Measurements from ENCODE around the gene IL20.

IL20 gene

DNA sequence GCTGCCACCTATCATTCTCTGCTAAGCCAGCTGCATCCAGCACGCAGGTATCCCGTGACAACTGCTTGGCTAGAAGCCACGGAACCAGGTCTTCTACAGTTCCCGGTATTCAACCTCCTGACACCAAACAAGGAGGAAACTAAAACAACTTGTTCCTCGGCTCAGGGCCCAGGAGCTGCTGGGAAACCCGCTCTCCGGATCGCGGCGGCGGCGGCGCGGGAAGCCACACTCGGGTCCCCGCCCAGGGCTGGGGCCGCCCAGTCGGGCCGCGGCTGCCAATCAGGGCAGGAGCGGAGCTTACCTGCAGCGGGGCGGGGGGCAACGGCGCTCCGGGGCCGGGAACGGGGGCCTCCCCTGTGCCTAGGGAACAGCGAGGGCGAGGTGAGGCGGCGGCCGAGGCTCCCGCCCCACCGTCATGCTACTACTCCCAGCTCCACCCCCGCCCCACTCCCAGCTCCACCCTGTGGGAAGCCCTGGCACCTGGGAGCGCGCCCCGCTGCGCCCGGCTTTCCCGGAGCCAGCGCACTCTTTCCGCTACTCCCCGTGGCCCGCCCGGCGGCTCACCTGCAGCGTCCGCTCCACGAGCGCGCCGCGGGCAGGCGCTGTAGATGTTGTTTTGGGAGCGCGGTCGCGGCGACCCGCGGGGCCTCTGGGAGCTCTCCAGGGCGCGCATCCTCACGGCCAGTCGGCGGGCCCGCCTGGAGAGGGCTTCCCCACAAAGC is 43.9 kb downstream of the IL20 start:
- peak overlapping the region; percentile 82 for H4K91ac ChIP-seq (ENCODE audit: low read length)
- H3K27ac ChIP-seq (ENCODE audit: low read length, poor library complexity, severe bottlenecking), result no peak overlapping the region
- no peak for DNase-seq
- H2BK15ac ChIP-seq (ENCODE audit: low read depth, poor library complexity, severe bottlenecking), result peak overlapping the region; percentile 71
- peaks cover 29 to 33% of the 10 kb centered on the region in 2 experiments for H3K27me3 ChIP-seq (ENCODE audit: control insufficient read depth in 1 of 2, insufficient read depth in 1 of 2, low read length in 2 of 2)
- H3K4me2 ChIP-seq (ENCODE audit: low read length, poor library complexity, severe bottlenecking), result peak overlapping the region; percentile 95
- H3K36me3 ChIP-seq (ENCODE audit: control insufficient read depth in 1 of 2, insufficient read depth in 2 of 2, low read depth in 1 of 2, low read length in 2 of 2), result peaks cover 0 to 5% of the 10 kb centered on the region in 2 experiments
- H3K9ac ChIP-seq (ENCODE audit: low read length), result peak overlapping the region; percentile 21
- peak overlapping the region in 1 of 2 experiments; percentile 76 for H3K4ac ChIP-seq (ENCODE audit: low read depth in 1 of 2, low read length in 2 of 2)
- no peak overlapping the region for H3K14ac ChIP-seq (ENCODE audit: low read length in 2 of 2)
- peak overlapping the region; percentile 59 to 69 for H3K4me3 ChIP-seq (ENCODE audit: insufficient read depth in 1 of 2, low read depth in 1 of 2, low read length in 2 of 2)
- peak overlapping the region; percentile 74 for H2BK120ac ChIP-seq (ENCODE audit: low read depth, low read length)
- peak overlapping the region in 1 of 2 experiments; percentile 73 for H3K23ac ChIP-seq (ENCODE audit: low read length in 2 of 2)
- H2BK5ac ChIP-seq (ENCODE audit: low read depth, low read length, poor library complexity, severe bottlenecking), result no peak overlapping the region
- peak overlapping the region; percentile 94 for H2AFZ ChIP-seq (ENCODE audit: low read depth, low read length)
- H3K4me1 ChIP-seq (ENCODE audit: control insufficient read depth, insufficient read depth, low read depth, low read length), result peaks cover 12% of the 10 kb centered on the region
- H4K8ac ChIP-seq (ENCODE audit: low read length), result peak overlapping the region; percentile 91
- peak overlapping the region; percentile 55 to 79 for H3K18ac ChIP-seq (ENCODE audit: low read depth in 1 of 2, low read length in 2 of 2)
- H3K9me3 ChIP-seq (ENCODE audit: control insufficient read depth, low read length), result no peaks in the 10 kb centered on the region
- 1% methylated on average over 64 of the region's 69 CpGs for WGBS
- H2BK12ac ChIP-seq (ENCODE audit: low read length in 2 of 2), result peak overlapping the region; percentile 78 to 94
- H3K79me1 ChIP-seq (replicated peaks; ENCODE audit: low read length, poor library complexity, severe bottlenecking), result no peaks in the 10 kb centered on the region
- H2AK5ac ChIP-seq (ENCODE audit: low read length, severe bottlenecking), result no peak overlapping the region

DNA sequence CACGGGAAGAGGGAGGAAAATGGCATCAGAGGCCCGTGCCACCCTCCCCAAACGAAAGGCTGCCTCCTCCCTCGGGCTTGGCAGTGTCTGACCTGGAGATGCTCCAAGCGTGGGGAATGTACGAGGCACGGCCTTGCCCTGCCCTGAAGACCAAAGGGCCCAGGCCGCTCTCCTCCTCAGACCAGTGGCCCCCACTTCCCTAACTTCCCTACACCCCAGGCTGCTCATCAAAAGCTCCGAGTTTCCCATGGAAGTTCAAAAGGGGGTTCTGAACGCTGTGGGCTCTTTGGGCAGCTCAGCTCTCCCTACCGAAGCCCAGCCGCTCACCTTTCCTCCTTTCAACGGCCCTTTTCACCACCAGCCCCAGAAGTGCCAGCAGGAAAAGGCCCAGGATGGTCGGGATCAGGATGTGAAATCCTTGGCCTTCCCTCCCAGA is 44.5 kb downstream of the IL20 start:
- peaks cover 12% of the 10 kb centered on the region for H3K4me1 ChIP-seq (ENCODE audit: control insufficient read depth, insufficient read depth, low read depth, low read length)
- no peak overlapping the region for H3K14ac ChIP-seq (ENCODE audit: low read length in 2 of 2)
- peak overlapping the region; percentile 91 for H4K8ac ChIP-seq (ENCODE audit: low read length)
- peak overlapping the region; percentile 37 to 79 for H3K18ac ChIP-seq (ENCODE audit: low read depth in 1 of 2, low read length in 2 of 2)
- H3K27ac ChIP-seq (ENCODE audit: low read length, poor library complexity, severe bottlenecking), result no peak overlapping the region
- peak overlapping the region; percentile 94 for H2AFZ ChIP-seq (ENCODE audit: low read depth, low read length)
- H3K9ac ChIP-seq (ENCODE audit: low read length), result peak overlapping the region; percentile 21
- WGBS, result 13% methylated on average over 11 of the region's 14 CpGs
- peak overlapping the region; percentile 95 for H3K4me2 ChIP-seq (ENCODE audit: low read length, poor library complexity, severe bottlenecking)
- H2BK120ac ChIP-seq (ENCODE audit: low read depth, low read length), result peak overlapping the region; percentile 74
- no peak overlapping the region for H2AK5ac ChIP-seq (ENCODE audit: low read length, severe bottlenecking)
- DNase-seq, result no peak
- no peaks in the 10 kb centered on the region for H3K79me1 ChIP-seq (replicated peaks; ENCODE audit: low read length, poor library complexity, severe bottlenecking)
- H3K4me3 ChIP-seq (ENCODE audit: insufficient read depth in 1 of 2, low read depth in 1 of 2, low read length in 2 of 2), result peak overlapping the region; percentile 59 to 69
- peaks cover 29 to 39% of the 10 kb centered on the region in 2 experiments for H3K27me3 ChIP-seq (ENCODE audit: control insufficient read depth in 1 of 2, insufficient read depth in 1 of 2, low read length in 2 of 2)
- H2BK15ac ChIP-seq (ENCODE audit: low read depth, poor library complexity, severe bottlenecking), result peak overlapping the region; percentile 71
- H2BK5ac ChIP-seq (ENCODE audit: low read depth, low read length, poor library complexity, severe bottlenecking), result no peak overlapping the region
- H2BK12ac ChIP-seq (ENCODE audit: low read length in 2 of 2), result peak overlapping the region; percentile 78 to 94
- peak overlapping the region; percentile 82 for H4K91ac ChIP-seq (ENCODE audit: low read length)
- H3K23ac ChIP-seq (ENCODE audit: low read length in 2 of 2), result peak overlapping the region in 1 of 2 experiments; percentile 73
- peaks cover 0 to 5% of the 10 kb centered on the region in 2 experiments for H3K36me3 ChIP-seq (ENCODE audit: control insufficient read depth in 1 of 2, insufficient read depth in 2 of 2, low read depth in 1 of 2, low read length in 2 of 2)
- H3K4ac ChIP-seq (ENCODE audit: low read depth in 1 of 2, low read length in 2 of 2), result peak overlapping the region; percentile 49 to 66
- H3K9me3 ChIP-seq (ENCODE audit: control insufficient read depth, low read length), result no peaks in the 10 kb centered on the region

DNA sequence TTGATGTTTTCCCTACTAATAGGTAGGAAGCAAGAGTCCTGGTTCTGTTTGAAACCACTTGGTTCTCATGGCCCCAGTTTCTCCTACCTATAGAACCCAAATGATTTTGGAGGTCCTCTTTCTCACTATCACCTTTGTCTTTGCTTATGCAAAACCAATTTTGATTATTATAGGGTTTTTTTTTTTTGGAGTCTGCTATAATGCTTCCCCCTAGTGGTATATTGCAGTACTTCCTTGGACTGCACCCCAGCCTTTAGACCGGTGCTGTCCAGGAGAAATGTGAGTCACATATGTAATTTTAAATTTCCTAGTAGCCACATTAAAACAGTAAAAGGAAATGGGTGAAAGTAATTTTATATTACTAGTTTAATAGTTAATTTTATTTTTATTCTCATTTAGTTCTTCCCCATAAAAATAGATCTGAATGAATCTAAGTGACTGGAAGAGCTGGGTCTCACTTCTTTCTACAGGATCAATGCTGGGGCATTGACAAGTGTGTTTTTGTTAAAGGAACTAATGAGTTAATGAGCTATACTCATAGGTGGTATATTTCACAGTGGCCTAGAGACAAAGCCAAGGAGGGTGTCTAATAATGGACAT is 45.7 kb downstream of the IL20 start:
- H3K4me1 ChIP-seq (ENCODE audit: control insufficient read depth, insufficient read depth, low read depth, low read length), result peaks cover 11% of the 10 kb centered on the region
- H3K36me3 ChIP-seq (ENCODE audit: control insufficient read depth in 1 of 2, insufficient read depth in 2 of 2, low read depth in 1 of 2, low read length in 2 of 2), result peaks cover 0 to 5% of the 10 kb centered on the region in 2 experiments
- no peak overlapping the region for H2AK5ac ChIP-seq (ENCODE audit: low read length, severe bottlenecking)
- WGBS, result no CpG with 5 or more reads among the region's 1 CpG
- no peak overlapping the region for H2BK12ac ChIP-seq (ENCODE audit: low read length in 2 of 2)
- no peaks in the 10 kb centered on the region for H3K79me1 ChIP-seq (replicated peaks; ENCODE audit: low read length, poor library complexity, severe bottlenecking)
- no peak overlapping the region for H3K9ac ChIP-seq (ENCODE audit: low read length)
- no peak overlapping the region for H2AFZ ChIP-seq (ENCODE audit: low read depth, low read length)
- H3K14ac ChIP-seq (ENCODE audit: low read length in 2 of 2), result no peak overlapping the region
- no peak overlapping the region for H3K4me2 ChIP-seq (ENCODE audit: low read length, poor library complexity, severe bottlenecking)
- H3K18ac ChIP-seq (ENCODE audit: low read depth in 1 of 2, low read length in 2 of 2), result no peak overlapping the region
- no peak overlapping the region for H3K27ac ChIP-seq (ENCODE audit: low read length, poor library complexity, severe bottlenecking)
- no peak overlapping the region for H3K4ac ChIP-seq (ENCODE audit: low read depth in 1 of 2, low read length in 2 of 2)
- H3K27me3 ChIP-seq (ENCODE audit: control insufficient read depth in 1 of 2, insufficient read depth in 1 of 2, low read length in 2 of 2), result peaks cover 41 to 51% of the 10 kb centered on the region in 2 experiments
- no peak overlapping the region for H2BK120ac ChIP-seq (ENCODE audit: low read depth, low read length)
- peak; percentile 71 for DNase-seq
- H3K9me3 ChIP-seq (ENCODE audit: control insufficient read depth, low read length), result no peaks in the 10 kb centered on the region
- H3K23ac ChIP-seq (ENCODE audit: low read length in 2 of 2), result no peak overlapping the region
- H2BK5ac ChIP-seq (ENCODE audit: low read depth, low read length, poor library complexity, severe bottlenecking), result no peak overlapping the region
- no peak overlapping the region for H2BK15ac ChIP-seq (ENCODE audit: low read depth, poor library complexity, severe bottlenecking)
- no peak overlapping the region for H4K8ac ChIP-seq (ENCODE audit: low read length)
- H4K91ac ChIP-seq (ENCODE audit: low read length), result no peak overlapping the region
- no peak overlapping the region for H3K4me3 ChIP-seq (ENCODE audit: insufficient read depth in 1 of 2, low read depth in 1 of 2, low read length in 2 of 2)

DNA sequence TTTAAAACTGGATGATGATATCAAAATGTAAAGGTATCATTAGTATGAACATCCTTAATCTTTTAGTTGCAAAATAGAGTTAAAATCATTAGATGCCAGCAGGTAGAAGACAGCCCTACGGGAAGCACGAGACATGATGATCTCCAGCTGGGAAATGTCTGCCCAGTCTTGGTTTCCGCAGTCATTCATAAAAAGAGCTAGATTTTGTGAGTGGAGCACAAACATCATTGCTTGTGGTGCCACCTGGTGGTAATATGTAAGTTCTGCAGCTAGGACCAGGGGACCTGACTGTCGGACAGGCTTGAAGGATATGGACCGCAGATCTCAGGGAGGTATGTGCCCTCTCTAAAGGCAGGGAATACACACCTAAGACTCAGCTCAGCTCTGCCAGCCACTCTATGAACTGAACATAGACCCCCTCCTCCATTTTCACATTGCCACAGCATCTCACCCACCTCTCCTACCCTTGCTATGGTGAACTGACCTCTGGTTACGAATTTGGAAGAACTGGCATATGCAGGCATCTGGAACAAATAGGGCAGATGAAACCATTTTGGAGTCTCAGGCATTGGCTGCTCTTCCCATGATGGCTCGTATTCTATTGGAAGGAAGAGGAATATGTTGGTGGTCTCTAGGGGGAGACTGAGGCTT is 47.1 kb downstream of the IL20 start:
- Histone ChIP-seq H3K79me1 (replicated peaks; ENCODE audit: low read length, poor library complexity, severe bottlenecking) (no peaks in the 10 kb centered on the region), H2BK120ac (ENCODE audit: low read depth, low read length) (no peak overlapping the region), H3K23ac (ENCODE audit: low read length in 2 of 2) (peak overlapping the region in 1 of 2 experiments; percentile 23), H3K18ac (ENCODE audit: low read depth in 1 of 2, low read length in 2 of 2) (no peak overlapping the region), H3K4ac (ENCODE audit: low read depth in 1 of 2, low read length in 2 of 2) (no peak overlapping the region), H3K4me3 (ENCODE audit: insufficient read depth in 1 of 2, low read depth in 1 of 2, low read length in 2 of 2) (no peak overlapping the region), H3K14ac (ENCODE audit: low read length in 2 of 2) (no peak overlapping the region), H3K4me1 (ENCODE audit: control insufficient read depth, insufficient read depth, low read depth, low read length) (peaks cover 11% of the 10 kb centered on the region), H4K91ac (ENCODE audit: low read length) (no peak overlapping the region), H3K27ac (ENCODE audit: low read length, poor library complexity, severe bottlenecking) (no peak overlapping the region), H3K9me3 (ENCODE audit: control insufficient read depth, low read length) (no peaks in the 10 kb centered on the region), H3K36me3 (ENCODE audit: control insufficient read depth in 1 of 2, insufficient read depth in 2 of 2, low read depth in 1 of 2, low read length in 2 of 2) (peaks cover 0 to 5% of the 10 kb centered on the region in 2 experiments), H3K9ac (ENCODE audit: low read length) (no peak overlapping the region), H2AK5ac (ENCODE audit: low read length, severe bottlenecking) (no peak overlapping the region), H3K27me3 (ENCODE audit: control insufficient read depth in 1 of 2, insufficient read depth in 1 of 2, low read length in 2 of 2) (peaks cover 43 to 64% of the 10 kb centered on the region in 2 experiments), H2BK12ac (ENCODE audit: low read length in 2 of 2) (no peak overlapping the region), H2BK15ac (ENCODE audit: low read depth, poor library complexity, severe bottlenecking) (no peak overlapping the region), H2AFZ (ENCODE audit: low read depth, low read length) (no peak overlapping the region), H4K8ac (ENCODE audit: low read length) (no peak overlapping the region), H3K4me2 (ENCODE audit: low read length, poor library complexity, severe bottlenecking) (no peak overlapping the region), H2BK5ac (ENCODE audit: low read depth, low read length, poor library complexity, severe bottlenecking) (no peak overlapping the region)
- peak; percentile 81 for DNase-seq
- WGBS, result 27% methylated on average over 7 of the region's 7 CpGs
